GM21737 (cell line): ENCODE data around the gene HELZ.

Experiments used
- ATAC-seq: cut with Tn5 transposase; IDR thresholded peaks from one replicate; pipeline ENCODE4 v1.9.1; 2021; ENCODE audit warnings: mild to moderate bottlenecking, moderate library complexity; ENCODE audit not compliant: unreplicated experiment

Gene HELZ

DNA sequence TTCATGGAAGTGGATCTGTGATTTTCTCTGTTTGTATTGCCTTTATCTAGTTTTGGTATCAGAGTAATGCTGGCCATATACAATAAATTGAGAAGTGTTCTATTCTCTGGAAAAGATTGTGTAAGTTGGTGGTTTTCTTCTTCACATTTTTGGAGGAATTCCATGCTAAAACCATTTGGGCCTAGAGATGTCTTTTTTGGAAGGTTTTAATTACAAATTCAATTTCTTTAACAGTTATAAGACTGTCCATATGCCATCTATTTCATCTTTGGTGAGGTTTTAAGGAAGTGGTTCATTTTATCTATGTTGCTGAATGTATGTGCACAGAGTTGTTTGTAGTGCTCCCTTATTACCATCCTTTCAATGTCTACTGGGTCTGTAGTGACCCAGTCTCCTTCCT lies 154.7 kb downstream of the HELZ start:
- ATAC-seq, result no peak

GRCh38 chr17:67088639-67089038 lies 156.4 kb downstream of the HELZ start:
- ATAC-seq, result no peak

DNA sequence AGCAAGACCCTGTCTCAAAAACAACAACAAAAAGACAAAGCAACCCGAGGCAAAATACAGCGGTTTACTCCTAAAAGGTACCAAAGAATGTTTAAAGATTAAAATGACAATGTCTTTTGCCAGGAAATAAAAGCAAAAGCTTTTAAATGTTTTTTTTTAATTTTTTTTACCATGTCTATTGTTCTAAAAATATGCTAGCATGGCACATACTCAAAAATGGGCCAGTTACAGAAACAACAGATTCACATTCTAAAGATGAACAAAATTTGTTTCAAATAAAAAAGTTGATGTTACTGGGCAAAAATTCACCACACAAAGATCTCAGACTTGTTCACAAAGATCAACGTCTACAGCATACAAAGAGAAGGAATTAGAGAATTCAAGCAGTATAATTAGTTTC lies 159.6 kb downstream of the HELZ start:
- no peak for ATAC-seq

- ATAC-seq, result peak; percentile 73
These were observed 162.9 kb downstream of the HELZ start for GRCh38 chr17:67082107-67082506.

DNA sequence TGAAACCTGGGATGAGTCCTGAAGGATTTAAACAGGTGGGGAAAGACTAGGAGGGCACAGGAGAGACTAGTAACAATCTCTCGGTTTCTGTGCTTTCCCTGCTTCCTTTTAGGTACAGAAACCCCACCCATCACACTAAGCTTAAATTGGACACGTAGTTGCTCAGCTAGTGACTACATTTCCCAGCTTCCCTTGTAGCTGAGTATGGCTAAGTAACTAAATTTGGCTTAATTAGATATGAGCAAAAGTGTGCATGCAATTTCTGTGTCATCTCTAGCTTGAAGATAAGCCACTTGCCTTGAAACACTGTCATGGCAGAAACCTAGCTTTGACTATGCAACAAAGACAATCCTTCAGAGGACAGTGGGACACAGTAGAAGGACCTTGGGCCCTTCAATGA lies 164.2 kb downstream of the HELZ start:
- no peak for ATAC-seq

DNA sequence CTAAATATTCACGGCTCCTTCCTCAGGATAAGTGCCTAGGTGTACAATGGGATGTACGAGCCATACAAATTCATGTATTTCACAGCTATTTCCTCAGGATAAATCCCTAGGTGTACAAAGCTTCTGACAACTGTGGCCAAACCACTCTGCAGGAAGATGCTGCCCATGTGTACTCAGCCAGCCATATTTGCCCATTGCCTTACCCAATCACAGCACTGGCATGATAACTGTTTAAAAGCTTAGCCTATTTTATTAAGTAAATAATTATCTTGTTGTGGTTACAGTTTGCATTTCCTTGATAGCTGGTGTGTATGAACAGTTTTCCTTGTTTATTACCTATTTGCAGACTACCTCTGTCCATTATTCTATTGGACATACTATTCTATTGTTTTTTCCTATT lies 165.5 kb downstream of the HELZ start:
- no peak for ATAC-seq

DNA sequence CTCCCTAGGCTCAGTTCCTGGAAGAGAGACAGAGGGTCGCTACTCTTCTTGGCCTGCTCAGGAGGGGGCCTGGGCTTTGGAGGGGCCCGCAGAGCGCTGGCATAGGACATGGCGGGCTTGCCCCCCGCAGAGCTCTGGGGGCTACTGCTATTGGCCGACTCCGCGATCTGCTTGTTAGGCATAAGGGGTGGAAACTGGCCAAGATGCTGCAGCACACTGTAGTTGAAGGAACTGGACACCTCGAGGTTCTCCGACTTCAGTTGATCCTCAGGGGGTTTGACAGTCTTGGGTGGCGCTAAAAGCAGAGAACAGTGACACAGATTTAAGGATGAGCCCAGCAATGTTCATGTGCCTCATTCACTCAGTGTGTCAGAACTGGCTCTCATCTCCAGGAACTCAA lies 166.7 kb downstream of the HELZ start:
- no peak for ATAC-seq

GRCh38 chr17:67076290-67076689 lies 168.7 kb downstream of the HELZ start:
- ATAC-seq, result no peak

DNA sequence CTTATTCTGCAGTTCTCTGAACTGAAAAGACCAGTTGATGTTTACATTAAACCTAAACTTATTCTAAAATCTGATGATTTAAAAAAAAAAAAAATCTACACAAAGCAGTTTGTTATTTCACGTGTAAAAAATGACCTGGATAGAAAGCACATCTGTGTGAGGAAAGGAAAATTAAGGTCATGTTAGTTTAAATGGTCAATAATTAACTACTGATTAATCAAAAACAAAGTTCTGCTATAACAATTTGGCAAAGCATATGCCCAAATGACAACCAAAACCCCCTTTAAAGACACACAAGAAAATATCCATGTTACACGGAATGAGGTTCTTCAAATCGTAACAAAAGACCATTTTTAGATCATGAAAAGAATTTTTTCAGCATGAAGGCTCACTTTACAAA lies 170.2 kb downstream of the HELZ start:
- ATAC-seq, result no peak

GRCh38 chr17:67072885-67073284 lies 172.1 kb downstream of the HELZ start:
- ATAC-seq, result no peak

DNA sequence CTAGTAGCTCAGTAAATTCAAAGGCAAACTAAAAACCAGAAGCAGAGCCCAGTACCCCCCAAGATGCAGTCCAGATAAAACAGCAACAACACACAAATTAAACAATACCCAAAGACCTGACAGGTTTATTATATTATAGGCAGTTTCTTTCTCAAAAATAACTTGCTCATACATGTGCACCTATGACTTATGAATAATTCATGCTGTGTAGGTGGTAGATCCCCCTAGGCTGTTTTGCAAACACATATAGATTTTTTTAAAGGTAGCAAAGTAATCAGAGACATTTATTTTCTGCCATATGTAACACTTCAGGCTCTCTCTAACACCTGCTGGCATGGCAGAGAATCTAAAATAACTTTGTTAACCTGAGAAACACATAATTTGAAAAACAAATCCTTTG lies 173.4 kb downstream of the HELZ start:
- no peak for ATAC-seq

- no peak for ATAC-seq
These were observed 175.3 kb downstream of the HELZ start for GRCh38 chr17:67069603-67070136.

DNA sequence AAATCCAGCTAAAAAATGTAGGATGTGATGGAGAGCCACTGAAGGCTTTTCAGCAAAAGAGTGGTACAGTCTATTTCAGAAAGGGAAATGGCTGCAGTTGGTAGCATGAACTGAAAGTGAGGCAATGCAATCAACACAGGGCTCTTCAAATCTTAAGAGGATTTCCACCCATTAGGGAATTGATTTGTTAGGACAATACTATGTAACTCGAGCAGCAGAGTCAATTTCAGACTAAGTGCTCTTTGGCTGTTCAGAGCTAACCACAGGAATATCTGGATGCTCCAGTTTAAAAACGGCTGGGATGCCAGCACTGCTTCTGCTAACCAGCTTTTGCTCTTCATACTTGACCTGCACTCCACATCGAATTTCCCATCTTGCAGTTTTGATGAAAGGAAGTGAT lies 176.0 kb downstream of the HELZ start:
- no peak for ATAC-seq

GRCh38 chr17:67067571-67068482 lies 177.2 kb downstream of the HELZ start:
- no peak for ATAC-seq

DNA sequence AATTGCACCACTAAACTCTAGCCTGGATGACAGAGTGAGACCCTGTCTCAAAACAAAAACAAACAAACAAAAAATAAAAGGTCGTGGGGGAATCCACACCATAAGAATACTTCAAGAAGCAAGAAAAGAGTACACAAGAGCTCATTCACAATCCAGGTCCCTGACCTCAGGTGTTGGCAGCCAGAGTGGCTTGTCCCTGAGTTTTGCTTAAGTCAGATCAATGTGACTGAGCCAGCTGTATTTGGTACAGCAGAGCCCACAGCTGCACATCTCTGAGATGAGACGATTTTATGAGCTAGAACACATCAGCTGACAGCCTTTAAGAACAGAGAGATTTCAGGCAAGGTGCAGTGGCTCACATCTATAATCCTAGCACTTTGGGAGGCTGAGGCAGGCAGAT lies 178.3 kb downstream of the HELZ start:
- no peak for ATAC-seq

GRCh38 chr17:67063141-67063540 lies 181.9 kb downstream of the HELZ start:
- no peak for ATAC-seq

GRCh38 chr17:67059372-67059771 lies 185.6 kb downstream of the HELZ start:
- ATAC-seq, result no peak

GRCh38 chr17:67058036-67058435 lies 187.0 kb downstream of the HELZ start:
- no peak for ATAC-seq

DNA sequence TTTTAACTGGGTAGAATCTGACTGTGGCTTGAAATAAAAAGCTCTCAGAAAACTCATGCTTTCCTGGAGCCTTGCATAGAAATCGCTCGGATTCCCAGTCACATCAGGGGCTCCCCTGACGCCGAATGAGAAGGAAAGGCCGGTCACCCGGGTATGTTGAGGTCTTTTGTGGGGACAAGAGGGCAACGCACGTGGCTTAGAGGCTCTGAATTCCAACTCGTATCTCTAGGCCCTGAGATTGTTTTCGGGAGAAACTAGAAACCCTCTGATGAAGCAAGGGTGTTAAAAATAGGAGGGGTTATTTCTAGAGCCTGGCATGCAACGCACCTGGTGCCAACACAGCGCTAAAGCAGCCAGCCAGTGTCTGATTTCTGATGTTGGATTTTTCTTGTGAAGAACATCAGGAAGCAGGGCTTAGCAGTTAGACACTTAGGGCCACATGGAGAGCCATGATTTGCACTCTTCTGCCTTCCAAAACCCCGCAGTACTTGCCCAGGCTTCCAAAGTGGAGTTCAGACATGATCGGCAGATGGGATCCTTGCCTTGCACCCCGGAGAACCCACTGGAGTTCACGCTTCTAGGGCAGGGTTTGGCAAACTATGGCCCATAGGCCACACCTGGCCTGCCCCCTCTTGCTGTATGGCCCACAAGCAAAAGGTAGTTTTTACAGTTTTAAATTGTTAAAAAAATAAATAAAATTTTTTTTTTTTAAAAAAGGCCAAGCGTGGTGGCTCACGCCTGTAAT lies 188.1 kb downstream of the HELZ start:
- no peak for ATAC-seq

DNA sequence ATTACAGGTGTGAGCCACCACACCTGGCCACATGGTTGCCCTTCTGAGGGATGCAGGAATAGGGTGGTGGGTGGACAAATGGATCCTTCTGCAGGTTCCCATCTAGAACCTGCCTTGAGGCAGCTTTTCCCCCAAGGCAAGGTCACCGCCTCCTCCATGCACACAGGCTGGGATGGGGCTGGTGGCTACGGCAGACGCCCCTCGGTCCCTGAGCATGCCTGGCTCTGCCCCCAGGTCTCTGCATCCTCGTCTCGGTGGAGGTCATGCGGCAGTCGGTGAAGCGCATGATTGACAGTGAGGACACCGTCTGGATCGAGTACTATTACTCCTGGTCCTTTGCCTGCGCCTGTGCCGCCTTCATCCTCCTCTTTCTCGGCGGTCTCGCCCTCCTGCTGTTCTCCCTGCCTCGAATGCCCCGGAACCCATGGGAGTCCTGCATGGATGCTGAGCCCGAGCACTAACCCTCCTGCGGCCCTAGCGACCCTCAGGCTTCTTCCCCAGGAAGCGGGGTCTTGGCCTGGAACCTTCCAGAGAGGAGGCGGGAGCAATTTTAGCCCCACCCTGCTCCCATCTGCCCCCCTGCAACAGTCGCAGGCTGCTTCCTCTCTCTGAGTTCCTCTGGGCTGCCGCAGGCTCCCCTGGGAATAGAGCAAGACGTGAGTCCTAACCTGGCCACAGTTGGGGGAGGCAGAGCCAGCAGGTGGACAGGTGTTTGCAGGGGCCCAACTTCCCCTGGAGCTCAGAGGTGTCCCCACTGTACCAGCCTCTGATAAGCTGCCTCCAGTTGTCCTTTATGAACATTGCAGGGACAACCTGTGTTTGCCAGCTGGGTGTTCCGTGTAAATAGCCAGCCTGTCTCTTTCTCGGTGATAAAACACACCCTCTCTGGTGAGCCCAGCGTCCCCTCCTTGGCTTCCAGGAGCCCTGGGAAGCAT lies 188.9 kb downstream of the HELZ start:
- ATAC-seq, result no peak

- no peak for ATAC-seq
These were observed 190.0 kb downstream of the HELZ start for GRCh38 chr17:67055041-67055443.
